GM19023 (cell line): ENCODE data around the gene MRFAP1.
A peak's percentile ranks its signal among the peaks of the same experiment; 100 is the strongest.
"Not testable (repeated sequence)": the region's sequence is repeated elsewhere in the genome, so short reads cannot be mapped to it uniquely, and the experiment has no call there.

Experiments
- ATAC-seq: cut with Tn5 transposase; IDR thresholded peaks from one replicate; pipeline ENCODE4 v1.9.1; 2021; ENCODE audit warnings: mild to moderate bottlenecking, moderate library complexity; ENCODE audit not compliant: unreplicated experiment

The MRFAP1 gene

GRCh38 chr4:6663596-6664393 is 23.3 kb downstream of the MRFAP1 start:
- ATAC-seq, result no peak

- no peak for ATAC-seq
These were observed 24.8 kb downstream of the MRFAP1 start for GRCh38 chr4:6665320-6665654.

- no peak for ATAC-seq
These were observed 27.9 kb downstream of the MRFAP1 start for GRCh38 chr4:6668391-6668790.

- no peak for ATAC-seq
These were observed 31.2 kb downstream of the MRFAP1 start for GRCh38 chr4:6671648-6672047.

- ATAC-seq, result no peak
These were observed 31.6 kb downstream of the MRFAP1 start for GRCh38 chr4:6672131-6672530.

- ATAC-seq, result not testable (repeated sequence)
These were observed 32.2 kb downstream of the MRFAP1 start for GRCh38 chr4:6672541-6673190.

- not testable (repeated sequence) for ATAC-seq
These were observed 32.7 kb downstream of the MRFAP1 start for GRCh38 chr4:6673191-6673659.

- peak; percentile 74 for ATAC-seq
These were observed 33.4 kb downstream of the MRFAP1 start for GRCh38 chr4:6673660-6674499.

- peak; percentile 41 for ATAC-seq
These were observed 34.1 kb downstream of the MRFAP1 start for GRCh38 chr4:6674500-6675149.

GRCh38 chr4:6676722-6677558 is 36.5 kb downstream of the MRFAP1 start:
- no peak for ATAC-seq

GRCh38 chr4:6680372-6681034 is 40.0 kb downstream of the MRFAP1 start:
- ATAC-seq, result no peak

- no peak for ATAC-seq
These were observed 40.7 kb downstream of the MRFAP1 start for GRCh38 chr4:6681191-6681590.

- no peak for ATAC-seq
These were observed 42.5 kb downstream of the MRFAP1 start for GRCh38 chr4:6682862-6683590.

- no peak for ATAC-seq
These were observed 44.2 kb downstream of the MRFAP1 start for GRCh38 chr4:6684656-6685055.

GRCh38 chr4:6686104-6686787 is 45.8 kb downstream of the MRFAP1 start:
- no peak for ATAC-seq

GRCh38 chr4:6687947-6688878 is 47.7 kb downstream of the MRFAP1 start:
- ATAC-seq, result no peak

- ATAC-seq, result peak; percentile 81
These were observed 48.5 kb downstream of the MRFAP1 start for GRCh38 chr4:6688879-6689505.
